Activated CD4-positive, alpha-beta T cell treated with anti-CD3 and anti-CD28 coated beads, Interleukin-2, amount 50 U/mL, for 48 hours (primary cell): ENCODE measurements around the gene RFPL4A.
"Not testable (repeated sequence)": the region's sequence is repeated elsewhere in the genome, so short reads cannot be mapped to it uniquely, and the experiment has no call there.

Experiments
- DNase-seq, 2 experiments: peaks; one replicate each; pipeline ENCODE4 v3.0.0-alpha.2; 2020

Gene RFPL4A

GRCh38 chr19:55758797-55759196 is at the start of gene RFPL4A:
Gene RFPL4A, plus strand, starts transcription at chr19:55759097. Its CDS starts 2,704 bp downstream, at chr19:55761801.
- DNase-seq: not testable (repeated sequence)

DNA sequence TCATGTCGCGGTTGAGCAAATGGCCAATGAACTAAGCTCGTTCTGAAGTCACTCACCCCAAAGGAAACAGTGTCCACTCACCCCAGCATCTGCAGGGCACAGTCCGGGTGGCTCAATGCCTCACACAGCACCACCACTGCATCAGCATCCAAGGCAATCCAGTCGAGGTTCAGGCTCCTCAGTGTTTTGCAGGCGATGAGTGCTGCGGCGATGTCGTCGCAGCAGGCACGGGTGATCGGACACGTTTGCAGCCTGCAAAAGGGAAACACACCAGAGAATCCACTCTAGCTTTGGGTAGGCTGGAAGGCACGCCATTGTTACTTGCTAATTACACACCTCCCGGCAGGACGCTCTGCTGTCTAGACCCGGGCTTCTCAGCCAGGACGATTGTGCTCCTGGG is 47.2 kb upstream of the RFPL4A start:
- no peak for DNase-seq

DNA sequence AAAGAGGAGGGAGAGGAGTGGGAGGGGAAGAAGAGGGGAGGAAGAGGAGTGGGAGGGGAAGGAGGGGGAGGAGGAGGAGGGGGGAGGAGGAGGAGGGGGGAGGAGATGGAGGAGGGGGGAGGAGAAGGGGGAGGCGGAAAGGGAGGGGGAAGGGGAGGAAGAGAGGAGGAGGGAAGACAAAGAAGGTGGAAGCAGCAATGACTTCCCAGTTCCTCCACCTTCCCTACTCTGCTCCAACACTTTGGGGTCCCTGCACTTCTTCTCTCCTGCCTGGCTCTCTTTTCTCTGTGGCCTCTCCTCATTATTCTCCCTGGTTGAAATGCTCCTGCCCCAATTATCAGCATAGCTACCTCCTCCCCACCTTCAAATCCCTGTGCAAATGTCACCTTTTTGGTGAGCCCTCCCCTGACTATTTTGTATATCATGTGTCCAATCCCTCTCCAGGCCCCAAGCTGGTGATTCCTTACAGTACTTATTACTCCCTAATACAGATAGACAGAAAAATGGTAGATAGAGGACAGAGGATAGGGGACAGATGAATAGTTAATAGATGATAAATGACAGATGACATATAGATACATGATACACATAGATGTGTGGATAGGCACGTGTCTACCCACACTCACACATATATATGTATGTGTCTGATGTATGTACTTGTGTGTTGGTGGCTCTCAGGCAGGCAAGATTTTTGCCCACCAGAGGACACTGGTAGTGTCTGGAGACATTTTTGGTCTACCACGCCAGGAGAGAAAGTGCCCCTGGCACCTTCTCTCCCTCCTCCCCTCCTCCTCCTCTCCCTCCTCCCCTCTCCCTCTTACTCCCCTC is 45.9 kb upstream of the RFPL4A start:
- DNase-seq: no peak

DNA sequence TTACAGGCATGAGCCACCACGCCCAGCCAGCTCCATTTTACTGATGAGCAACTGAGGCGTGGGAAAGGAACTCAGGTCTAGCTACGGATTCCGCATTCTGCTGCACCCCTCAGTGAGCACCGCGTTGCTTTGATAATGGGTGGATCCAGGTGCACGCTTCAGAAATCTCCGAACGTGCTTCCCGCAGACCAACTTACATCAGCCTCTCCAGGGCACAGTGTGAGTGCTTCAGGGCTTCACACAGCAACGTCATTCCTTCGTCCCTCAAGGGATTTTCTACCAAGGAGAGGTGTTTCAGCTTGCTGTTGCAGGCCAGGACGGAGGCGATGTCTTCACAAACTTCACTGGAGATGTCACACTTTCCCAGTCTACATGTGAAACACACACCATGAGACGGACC is 42.4 kb upstream of the RFPL4A start:
- DNase-seq: no peak

- DNase-seq: no peak
Measured at GRCh38 chr19:55717251-55717650, 41.6 kb upstream of the RFPL4A start.

- not testable (repeated sequence) for DNase-seq
Measured at GRCh38 chr19:55717879-55718711, 40.8 kb upstream of the RFPL4A start.

DNA sequence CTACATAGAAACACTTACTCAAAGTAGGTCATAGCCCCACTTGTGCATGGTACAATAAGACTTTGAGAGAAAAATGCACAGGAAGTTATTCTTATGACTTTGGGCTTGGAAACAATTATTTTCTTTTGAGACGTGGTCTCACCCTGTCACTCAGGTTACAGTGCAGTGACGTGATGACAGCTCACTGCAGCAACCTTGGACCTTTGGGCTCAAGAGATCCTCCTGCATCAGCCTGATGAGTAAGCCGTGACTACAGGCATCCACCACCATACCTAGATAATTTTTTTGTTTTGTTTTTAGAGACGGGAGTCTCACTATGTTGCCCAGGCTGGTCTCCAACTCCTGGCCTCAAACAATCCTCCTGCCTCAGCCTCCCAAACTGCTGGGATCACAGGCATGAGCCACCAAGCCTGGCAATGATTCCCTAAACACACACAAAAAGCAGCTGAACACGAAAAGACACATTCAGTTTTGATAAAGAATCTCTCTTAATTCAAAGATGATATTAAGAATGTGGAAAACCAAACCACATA is 38.6 kb upstream of the RFPL4A start:
- DNase-seq: no peak

GRCh38 chr19:55720801-55721200 is 38.1 kb upstream of the RFPL4A start:
- no peak for DNase-seq

GRCh38 chr19:55723491-55723890 is 35.4 kb upstream of the RFPL4A start:
- no peak for DNase-seq

GRCh38 chr19:55730378-55730777 is 28.5 kb upstream of the RFPL4A start:
- not testable (repeated sequence) for DNase-seq

DNA sequence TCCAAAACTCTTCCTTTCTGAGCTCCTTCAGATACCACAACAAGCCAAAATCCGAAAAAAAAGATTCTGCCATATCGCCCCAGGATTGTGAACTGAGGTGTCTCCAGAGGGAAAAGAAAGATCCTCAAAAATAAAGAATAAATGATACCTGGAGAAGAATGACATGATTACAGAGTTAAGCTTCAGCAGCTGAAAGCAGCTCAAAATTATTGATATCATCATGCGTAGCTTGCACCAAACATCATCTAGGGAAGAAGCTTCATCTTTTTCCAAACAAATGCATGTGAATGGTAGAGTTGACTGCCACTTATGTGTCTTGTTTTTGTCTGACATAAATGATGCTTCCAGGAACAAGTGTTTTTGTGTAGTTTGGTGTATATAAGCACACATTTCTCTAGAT is 20.6 kb upstream of the RFPL4A start, which contains the start of gene NLRP9:
NLRP9 (minus strand) TSS at position 101 of the 400 bp plus-strand sequence; CDS start at position 73, 28 bp downstream.
- DNase-seq: no peak

GRCh38 chr19:55750715-55751114 is 8.2 kb upstream of the RFPL4A start:
- DNase-seq: no peak

- no peak for DNase-seq
Measured at GRCh38 chr19:55753401-55753800, 5.5 kb upstream of the RFPL4A start.

DNA sequence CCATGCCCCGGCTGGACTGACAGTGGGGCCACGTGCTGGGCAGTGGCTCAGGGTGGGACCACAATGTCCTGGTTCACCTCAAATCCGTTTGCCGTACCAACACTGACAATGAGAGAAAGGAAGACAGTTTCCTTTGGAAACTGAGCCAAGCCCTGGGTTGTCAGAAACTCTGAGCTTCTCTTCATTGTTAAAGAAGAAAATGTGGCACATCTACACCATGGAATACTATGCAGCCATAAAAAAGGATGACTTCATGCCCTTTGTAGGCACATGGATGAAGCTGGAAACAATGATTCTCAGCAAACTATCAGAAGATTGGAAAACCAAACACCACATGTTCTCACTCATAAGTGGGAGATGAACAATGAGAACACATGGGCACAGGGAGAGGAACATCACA is 2.1 kb upstream of the RFPL4A start:
- not testable (repeated sequence) for DNase-seq

- DNase-seq: no peak
Measured at GRCh38 chr19:55766466-55766865, 7.6 kb downstream of the RFPL4A start.

DNA sequence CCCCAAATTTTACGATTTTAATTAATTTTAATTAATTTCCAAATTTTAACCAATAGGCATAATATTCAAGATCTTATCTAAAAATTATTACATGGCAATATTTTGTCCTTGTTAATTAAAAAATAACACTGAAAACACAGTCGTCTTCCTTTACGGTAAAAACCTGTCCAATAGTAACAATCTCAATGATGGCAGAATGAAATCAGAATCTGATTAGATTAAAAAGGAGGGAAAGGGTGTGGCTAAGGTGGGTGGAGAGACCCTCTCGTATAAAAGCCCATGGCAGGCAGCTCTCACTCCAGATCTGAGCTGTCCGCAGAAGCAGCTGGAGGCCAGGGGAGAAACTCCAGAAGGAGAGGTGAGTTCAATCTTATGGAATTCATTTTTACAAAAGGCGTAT is 9.9 kb downstream of the RFPL4A start, which contains the start of gene RFPL4AL1:
RFPL4AL1 (plus strand) TSS at position 301 of the 400 bp plus-strand sequence. CDS start 2,687 bp downstream, outside the sequence.
- DNase-seq: not testable (repeated sequence)

- not testable (repeated sequence) for DNase-seq
Measured at GRCh38 chr19:55769632-55770031, 10.7 kb downstream of the RFPL4A start.

- DNase-seq: peak in 1 of 2 experiments; percentile 6
Measured at GRCh38 chr19:55777528-55777927, 18.6 kb downstream of the RFPL4A start.

- no peak for DNase-seq
Measured at GRCh38 chr19:55778331-55778730, 19.4 kb downstream of the RFPL4A start.

- no peak for DNase-seq
Measured at GRCh38 chr19:55781112-55781511, 22.2 kb downstream of the RFPL4A start.

DNA sequence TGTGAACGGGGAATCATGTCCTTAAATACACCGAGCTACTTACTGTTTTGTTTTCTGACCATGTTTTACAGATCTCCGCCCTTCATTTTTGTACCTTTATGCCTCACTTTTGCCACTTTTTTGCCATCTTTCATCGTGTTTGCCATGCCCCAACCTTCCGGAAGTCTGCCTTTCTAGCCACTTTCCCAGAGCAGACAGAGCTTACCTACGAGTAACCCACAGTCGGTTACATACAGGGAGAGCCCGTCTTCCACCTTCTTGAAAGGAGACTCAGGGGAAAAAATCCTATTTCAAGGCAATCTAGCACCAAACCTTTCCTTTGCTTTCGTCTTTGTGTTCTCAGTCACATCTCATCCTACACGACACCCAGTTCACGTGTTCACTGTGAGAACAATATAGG is 36.1 kb downstream of the RFPL4A start:
- no peak for DNase-seq

DNA sequence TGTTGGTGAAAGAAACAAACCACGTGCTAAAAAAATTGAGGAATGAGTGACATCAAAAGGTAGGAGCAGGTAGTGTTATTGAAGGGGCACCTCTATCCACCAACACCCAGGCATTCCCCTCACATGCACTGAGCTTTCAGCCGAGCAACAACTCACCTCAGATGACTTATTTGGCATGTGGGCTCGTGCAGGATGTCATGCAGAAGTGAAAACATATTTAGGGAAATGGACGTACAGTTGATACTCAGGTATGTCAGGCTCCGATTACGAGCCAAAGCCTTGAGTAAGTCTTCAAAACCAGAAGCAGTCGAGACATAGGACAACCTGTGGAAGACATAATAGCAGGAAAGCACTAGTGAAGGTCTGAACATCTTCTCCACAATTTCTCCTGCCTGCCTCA is 42.5 kb downstream of the RFPL4A start:
- DNase-seq: no peak

DNA sequence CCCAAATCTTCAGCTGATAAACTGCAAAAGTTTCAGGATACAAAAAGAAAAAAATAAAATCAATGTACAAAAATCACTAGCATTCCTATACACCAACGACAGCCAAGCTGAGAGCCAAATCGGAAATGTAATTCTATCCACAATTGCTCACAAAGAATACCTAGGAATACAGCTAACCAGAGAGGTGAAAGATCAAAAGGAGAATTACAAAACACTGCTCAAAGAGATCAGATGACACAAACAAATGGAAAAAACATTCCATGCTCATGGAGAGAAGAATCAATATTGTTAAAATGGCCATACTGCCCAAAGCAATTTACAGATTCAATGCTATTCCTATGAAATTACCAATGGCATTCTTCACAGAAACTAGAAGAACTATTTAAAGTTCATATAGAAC is 43.4 kb downstream of the RFPL4A start:
- no peak for DNase-seq
